Activated CD8-positive, alpha-beta T cell treated with anti-CD3 and anti-CD28 coated beads for 36 hours (primary cell): ENCODE measurements around the gene TUBGCP5. TPM values are rescaled to one million over a fixed set of nuclear protein-coding genes. Genes with fewer than 3 reads are reported as not detected.

ENCODE experiments used
- ATAC-seq: fragments of 200-7000 bp; cut with Tn5 transposase; one replicate; pipeline ENCODE4 v1.10.0; 2021; ENCODE audit warnings: mild to moderate bottlenecking, moderate library complexity
- CTCF ChIA-PET: fragments of 350-600 bp; sonication (Branson Sonifier 250); formaldehyde crosslinking; loops from one replicate; lab custom pipeline; 2021; ENCODE audit warnings: antibody characterized with exemption; lab: Charles Lee
- POLR2A ChIA-PET: fragments of 350-600 bp; sonication (Branson Sonifier 250); formaldehyde crosslinking; loops from one replicate; lab custom pipeline; 2021; ENCODE audit warnings: antibody characterized with exemption; lab: Charles Lee
- DNase-seq: peaks from one replicate; pipeline ENCODE4 v3.0.0-alpha.2; 2020
- H3K27ac Mint-ChIP-seq: one replicate; pipeline ENCODE4 v1.8.0; 2021; ENCODE audit warnings: mild to moderate bottlenecking, mixed read lengths
- H3K27me3 Mint-ChIP-seq: one replicate; pipeline ENCODE4 v1.8.0; 2021; ENCODE audit warnings: mixed read lengths
- H3K36me3 Mint-ChIP-seq: one replicate; pipeline ENCODE4 v1.8.0; 2021; ENCODE audit warnings: low read depth, mixed read lengths
- H3K4me1 Mint-ChIP-seq: one replicate; pipeline ENCODE4 v1.8.0; 2021; ENCODE audit warnings: low read depth, mixed read lengths
- H3K4me3 Mint-ChIP-seq: one replicate; pipeline ENCODE4 v1.8.0; 2021; ENCODE audit warnings: mild to moderate bottlenecking, moderate library complexity, mixed read lengths
- H3K9me3 Mint-ChIP-seq: one replicate; pipeline ENCODE4 v1.8.0; 2021; ENCODE audit warnings: mixed read lengths
- CTCF ChIP-seq: fragments of 200-600 bp; IDR thresholded peaks from one replicate; pipeline ENCODE4 v1.8.0; 2022; ENCODE audit warnings: antibody characterized with exemption, mild to moderate bottlenecking
- intact Hi-C: fragments of 100-400 bp; cut with micrococcal nuclease; formaldehyde crosslinking; loops from one replicate; pipeline ENCODE4 v1.10.0; 2022
- total RNA-seq, 2 experiments: library from RNA; stranded (reverse); gene quantifications; one replicate each; pipeline ENCODE4 v1.2.3, GENCODE V29; 2021

The TUBGCP5 gene
- total RNA-seq, 2 experiments from 2014 or later, result 19.2 to 22.0 TPM

GRCh38 chr15:23067416-23067815 lies 28.0 kb upstream of the TUBGCP5 start:
- Mint-ChIP-seq H3K4me1 (no peaks in the 10 kb centered on the region), H3K9me3 (peaks cover 3% of the 10 kb centered on the region), H3K27me3 (peaks cover 4% of the 10 kb centered on the region), H3K36me3 (no peaks in the 10 kb centered on the region), H3K4me3 (no peak overlapping the region), H3K27ac (no peak overlapping the region)
- ChIA-PET POLR2A (no interaction called here), CTCF (no interaction called here)
- TF ChIP-seq CTCF, result no peak
- intact Hi-C loops, result no loop called here
- ATAC-seq (no peak), DNase-seq (no peak)

GRCh38 chr15:23065836-23066235 lies 26.5 kb upstream of the TUBGCP5 start:
- Mint-ChIP-seq H3K36me3 (no peaks in the 10 kb centered on the region), H3K27ac (no peak overlapping the region), H3K9me3 (peaks cover 3% of the 10 kb centered on the region), H3K27me3 (no peaks in the 10 kb centered on the region), H3K4me3 (no peak overlapping the region), H3K4me1 (no peaks in the 10 kb centered on the region)
- TF ChIP-seq CTCF, result no peak
- POLR2A ChIA-PET, result no interaction called here
- CTCF ChIA-PET, result no interaction called here
- intact Hi-C loops, result no loop called here
- DNase-seq (no peak), ATAC-seq (no peak)

GRCh38 chr15:23064156-23064555 lies 24.8 kb upstream of the TUBGCP5 start:
- intact Hi-C loops, result no loop called here
- Mint-ChIP-seq H3K27ac (no peak overlapping the region), H3K36me3 (no peaks in the 10 kb centered on the region), H3K9me3 (peaks cover 3% of the 10 kb centered on the region), H3K4me1 (no peaks in the 10 kb centered on the region), H3K27me3 (no peaks in the 10 kb centered on the region), H3K4me3 (no peak overlapping the region)
- no peak for TF ChIP-seq CTCF
- ATAC-seq (no peak), DNase-seq (no peak)
- ChIA-PET POLR2A (no interaction called here), CTCF (no interaction called here)

GRCh38 chr15:23057707-23058106 lies 18.3 kb upstream of the TUBGCP5 start:
- peaks cover 2% of the 10 kb centered on the region for H3K27me3 Mint-ChIP-seq
- DNase-seq, result no peak
- no peak for TF ChIP-seq CTCF
- CTCF ChIA-PET, result no interaction called here
- POLR2A ChIA-PET, result no interaction called here
- peaks cover 3% of the 10 kb centered on the region for H3K9me3 Mint-ChIP-seq
- no peaks in the 10 kb centered on the region for H3K36me3 Mint-ChIP-seq
- intact Hi-C loops, result no loop called here
- no peak overlapping the region for H3K27ac Mint-ChIP-seq
- no peak overlapping the region for H3K4me3 Mint-ChIP-seq
- no peak for ATAC-seq
- H3K4me1 Mint-ChIP-seq, result no peaks in the 10 kb centered on the region

GRCh38 chr15:23055316-23055715 lies 15.9 kb upstream of the TUBGCP5 start:
- ATAC-seq, result no peak
- TF ChIP-seq CTCF, result no peak
- Mint-ChIP-seq H3K9me3 (no peaks in the 10 kb centered on the region), H3K27ac (no peak overlapping the region), H3K4me3 (no peak overlapping the region), H3K27me3 (peaks cover 2% of the 10 kb centered on the region), H3K4me1 (no peaks in the 10 kb centered on the region), H3K36me3 (no peaks in the 10 kb centered on the region)
- no peak for DNase-seq
- ChIA-PET CTCF (interaction anchor here (1.0 to 1.9 kb wide), 2 partner anchors 18 to 20 kb away, joined by 3 to 7 read pairs; no protein-coding TSS in a partner anchor), POLR2A (interaction anchor here (0.7 kb wide), 1 partner anchor 107 kb away, joined by 3 read pairs; no protein-coding TSS in a partner anchor)
- intact Hi-C loops, result no loop called here
